K562 (cell line): Measurements from ENCODE around the gene LRP3. TPM values are rescaled to one million over a fixed set of nuclear protein-coding genes. Genes with fewer than 3 reads are reported as not detected.

Source experiments
- C11orf30 ChIP-seq: fragments of 450-650 bp; IDR thresholded peaks from 2 replicates; pipeline ENCODE4 v1.6.1; 2016; ENCODE audit warnings: low read depth, mild to moderate bottlenecking
- CTBP1 ChIP-seq: fragments of 450-650 bp; IDR thresholded peaks from 2 replicates; pipeline ENCODE4 v1.6.1; 2016; ENCODE audit warnings: borderline replicate concordance
- EGR1 ChIP-seq: fragments of 450-650 bp; conservative IDR thresholded peaks from 2 replicates; pipeline ENCODE4 v1.6.1; 2017; ENCODE audit warnings: mild to moderate bottlenecking
- FUS ChIP-seq: fragments of 200-400 bp; formaldehyde crosslinking; optimal IDR thresholded peaks from 2 replicates; pipeline ENCODE3; 2017; ENCODE audit warnings: low read depth, low read length
- MAZ ChIP-seq, 2 experiments: fragments of 450-650 bp in 1 of 2; sonication (generic) in 1 of 2; formaldehyde crosslinking; IDR thresholded peaks in 1 of 2; conservative IDR thresholded peaks in 1 of 2; 2 replicates each; pipeline versions ENCODE4 v1.4.0 to v1.5.0; 2020; ENCODE audit warnings: mild to moderate bottlenecking in 1 of 2, missing genetic modification reagents in 1 of 2
- MED1 ChIP-seq: sonication (generic); formaldehyde crosslinking; IDR thresholded peaks from 2 replicates; pipeline ENCODE4 v1.8.1; 2023; ENCODE audit warnings: missing genetic modification reagents, borderline replicate concordance
- RBM17 ChIP-seq: fragments of 200-400 bp; formaldehyde crosslinking; IDR thresholded peaks from 2 replicates; pipeline ENCODE4 v1.6.1; 2017; ENCODE audit warnings: low read depth, mild to moderate bottlenecking, low read length, borderline replicate concordance
- XRCC5 ChIP-seq: fragments of 200-400 bp; formaldehyde crosslinking; IDR thresholded peaks from 2 replicates; pipeline ENCODE4 v1.6.1; 2017; ENCODE audit warnings: low read depth, mild to moderate bottlenecking, low read length
- YY1 ChIP-seq, 3 experiments: IDR thresholded peaks; 2 replicates each; pipeline ENCODE4 v1.6.1; 2011; ENCODE audit warnings: low read length in 2 of 3, mild to moderate bottlenecking in 2 of 3, moderate library complexity in 2 of 3, borderline replicate concordance in 1 of 3, control low read depth in 1 of 3, low read depth in 1 of 3; ENCODE audit not compliant: insufficient read depth in 3 of 3, insufficient replicate concordance in 2 of 3, control insufficient read depth in 1 of 3, insufficient read length in 1 of 3; ENCODE audit errors: extremely low read depth in 1 of 3
- ZFP36 ChIP-seq: fragments of 150-350 bp; IDR thresholded peaks from 2 replicates; pipeline ENCODE4 v1.6.1; 2018; ENCODE audit warnings: low read length, low read depth; ENCODE audit not compliant: partially characterized antibody
- ZNF197 ChIP-seq: fragments of 200-800 bp; sonication (Bioruptor generic); IDR thresholded peaks from 2 replicates; pipeline ENCODE4 v1.6.1; 2016; ENCODE audit warnings: low read depth, missing genetic modification characterization, missing compliant biosample characterization
- ZNF583 ChIP-seq: fragments of 250-450 bp; sonication (Bioruptor Pico); IDR thresholded peaks from 2 replicates; pipeline ENCODE4 v1.4.0; 2020
- polyA plus RNA-seq, 8 experiments: library from polyadenylated mRNA; depleted of rRNA in 4 of 8; stranded (reverse) in 5 of 8; unstranded in 3 of 8; fragments of >200 nt; fragmentation: Nextera tagmentation in 2 of 8; fragmentation: Illumina TruSeq in 1 of 8; extraction: Ambion mirVana in 2 of 8; extraction: Trizol in 1 of 8; gene quantifications; 2 replicates each; pipeline versions ENCODE4 v1.2.1 to v1.2.3, GENCODE V29; 2011 to 2014; ENCODE audit warnings: inconsistent platforms in 1 of 8, missing spikeins in 1 of 8
- total RNA-seq, 7 experiments: library from RNA; depleted of rRNA in 6 of 7; stranded (reverse); fragments of >200 nt in 6 of 7; fragmentation: Illumina TruSeq in 2 of 7; extraction: Trizol in 2 of 7; gene quantifications; 2 replicates each; pipeline versions ENCODE4 v1.2.1 to v1.2.3, GENCODE V29; 2011 to 2021; ENCODE audit warnings: low replicate concordance in 1 of 7
- TF ChIP-seq, protein P1 (sequence below): fragments of 250-450 bp; sonication (Bioruptor Pico); IDR thresholded peaks from 2 replicates; pipeline ENCODE4 v1.8.0; 2022; ENCODE audit warnings: inconsistent platforms, mild to moderate bottlenecking, moderate library complexity, borderline replicate concordance
- TF ChIP-seq, protein P2 (sequence below): fragments of 450-650 bp; IDR thresholded peaks from 2 replicates; pipeline ENCODE4 v1.6.1; 2016; ENCODE audit warnings: low read depth, mild to moderate bottlenecking, moderate library complexity
- TF ChIP-seq, protein P3 (sequence below): fragments of 450-650 bp; IDR thresholded peaks from 2 replicates; pipeline ENCODE4 v1.6.1; 2018; ENCODE audit not compliant: partially characterized antibody
- TF ChIP-seq, protein P4 (sequence below), 2 experiments: IDR thresholded peaks; 2 replicates each; pipeline ENCODE4 v1.6.1; 2011; ENCODE audit warnings: borderline replicate concordance in 1 of 2, control low read depth in 1 of 2, low read depth in 1 of 2, low read length in 1 of 2, mild to moderate bottlenecking in 1 of 2, mixed read lengths in 1 of 2, moderate library complexity in 1 of 2; ENCODE audit not compliant: insufficient read depth in 1 of 2, insufficient read length in 1 of 2, poor library complexity in 1 of 2, severe bottlenecking in 1 of 2; ENCODE audit errors: extremely low read depth in 1 of 2
- TF ChIP-seq, protein P5 (sequence below): IDR thresholded peaks from 2 replicates; pipeline ENCODE4 v1.6.1; 2014; ENCODE audit warnings: antibody characterized with exemption

The LRP3 gene
- total and polyA plus RNA-seq, 9 of the 15 experiments (the other 6 are each of a cell fraction or from before 2014, with no cell fraction given) = 0.29 TPM; not detected in 8

DNA sequence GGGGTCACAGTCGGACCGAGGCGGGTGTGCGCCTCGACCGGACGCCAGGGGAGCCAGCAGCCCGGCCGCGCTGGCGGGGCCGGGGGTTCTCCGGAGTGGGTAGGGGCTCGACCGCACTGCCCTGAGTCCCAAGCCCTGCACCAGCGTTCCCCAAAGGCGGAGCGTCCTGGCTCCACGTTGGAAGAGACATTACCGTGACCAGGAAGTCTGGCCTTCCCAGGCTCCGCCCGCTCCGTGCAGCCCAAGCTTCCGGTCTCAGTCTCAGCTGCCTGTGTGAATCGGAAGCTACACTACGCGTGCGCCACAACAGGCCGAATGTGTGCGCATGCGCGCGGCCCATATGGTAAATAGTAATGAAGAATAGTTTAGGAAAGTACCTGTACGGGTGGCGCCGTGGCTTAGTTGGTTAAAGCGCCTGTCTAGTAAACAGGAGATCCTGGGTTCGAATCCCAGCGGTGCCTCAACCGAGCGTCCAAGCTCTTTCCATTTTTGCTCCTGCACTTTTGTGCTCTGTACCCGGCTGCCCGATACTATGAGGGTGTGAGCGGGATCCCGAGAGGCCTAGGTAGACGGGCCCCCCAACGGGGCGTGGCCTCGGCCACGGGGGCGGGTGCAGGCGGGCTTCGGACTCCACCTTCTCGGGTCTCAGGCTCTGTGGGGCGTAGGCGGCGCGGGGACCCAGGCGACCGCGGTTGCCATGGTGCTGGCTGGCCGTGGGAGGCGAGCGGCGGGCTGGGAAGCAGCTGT, 17.3 kb upstream of the LRP3 start (continued):
- TF ChIP-seq, protein P1, sequence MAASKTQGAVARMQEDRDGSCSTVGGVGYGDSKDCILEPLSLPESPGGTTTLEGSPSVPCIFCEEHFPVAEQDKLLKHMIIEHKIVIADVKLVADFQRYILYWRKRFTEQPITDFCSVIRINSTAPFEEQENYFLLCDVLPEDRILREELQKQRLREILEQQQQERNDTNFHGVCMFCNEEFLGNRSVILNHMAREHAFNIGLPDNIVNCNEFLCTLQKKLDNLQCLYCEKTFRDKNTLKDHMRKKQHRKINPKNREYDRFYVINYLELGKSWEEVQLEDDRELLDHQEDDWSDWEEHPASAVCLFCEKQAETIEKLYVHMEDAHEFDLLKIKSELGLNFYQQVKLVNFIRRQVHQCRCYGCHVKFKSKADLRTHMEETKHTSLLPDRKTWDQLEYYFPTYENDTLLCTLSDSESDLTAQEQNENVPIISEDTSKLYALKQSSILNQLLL (CRISPR knock-in tag) = no peak
- TF ChIP-seq, protein P2, sequence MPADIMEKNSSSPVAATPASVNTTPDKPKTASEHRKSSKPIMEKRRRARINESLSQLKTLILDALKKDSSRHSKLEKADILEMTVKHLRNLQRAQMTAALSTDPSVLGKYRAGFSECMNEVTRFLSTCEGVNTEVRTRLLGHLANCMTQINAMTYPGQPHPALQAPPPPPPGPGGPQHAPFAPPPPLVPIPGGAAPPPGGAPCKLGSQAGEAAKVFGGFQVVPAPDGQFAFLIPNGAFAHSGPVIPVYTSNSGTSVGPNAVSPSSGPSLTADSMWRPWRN = no peak
- no peak for TF ChIP-seq RBM17
- peak; percentile 76 for TF ChIP-seq FUS
- TF ChIP-seq, protein P3, sequence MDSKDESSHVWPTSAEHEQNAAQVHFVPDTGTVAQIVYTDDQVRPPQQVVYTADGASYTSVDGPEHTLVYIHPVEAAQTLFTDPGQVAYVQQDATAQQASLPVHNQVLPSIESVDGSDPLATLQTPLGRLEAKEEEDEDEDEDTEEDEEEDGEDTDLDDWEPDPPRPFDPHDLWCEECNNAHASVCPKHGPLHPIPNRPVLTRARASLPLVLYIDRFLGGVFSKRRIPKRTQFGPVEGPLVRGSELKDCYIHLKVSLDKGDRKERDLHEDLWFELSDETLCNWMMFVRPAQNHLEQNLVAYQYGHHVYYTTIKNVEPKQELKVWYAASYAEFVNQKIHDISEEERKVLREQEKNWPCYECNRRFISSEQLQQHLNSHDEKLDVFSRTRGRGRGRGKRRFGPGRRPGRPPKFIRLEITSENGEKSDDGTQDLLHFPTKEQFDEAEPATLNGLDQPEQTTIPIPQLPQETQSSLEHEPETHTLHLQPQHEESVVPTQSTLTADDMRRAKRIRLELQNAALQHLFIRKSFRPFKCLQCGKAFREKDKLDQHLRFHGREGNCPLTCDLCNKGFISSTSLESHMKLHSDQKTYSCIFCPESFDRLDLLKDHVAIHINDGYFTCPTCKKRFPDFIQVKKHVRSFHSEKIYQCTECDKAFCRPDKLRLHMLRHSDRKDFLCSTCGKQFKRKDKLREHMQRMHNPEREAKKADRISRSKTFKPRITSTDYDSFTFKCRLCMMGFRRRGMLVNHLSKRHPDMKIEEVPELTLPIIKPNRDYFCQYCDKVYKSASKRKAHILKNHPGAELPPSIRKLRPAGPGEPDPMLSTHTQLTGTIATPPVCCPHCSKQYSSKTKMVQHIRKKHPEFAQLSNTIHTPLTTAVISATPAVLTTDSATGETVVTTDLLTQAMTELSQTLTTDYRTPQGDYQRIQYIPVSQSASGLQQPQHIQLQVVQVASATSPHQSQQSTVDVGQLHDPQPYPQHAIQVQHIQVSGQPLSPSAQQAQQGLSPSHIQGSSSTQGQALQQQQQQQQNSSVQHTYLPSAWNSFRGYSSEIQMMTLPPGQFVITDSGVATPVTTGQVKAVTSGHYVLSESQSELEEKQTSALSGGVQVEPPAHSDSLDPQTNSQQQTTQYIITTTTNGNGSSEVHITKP = peak; percentile 6
- 0 out of 2 replicates have a peak, but pooled peaks have one; percentile 17 for TF ChIP-seq ZNF197 (CRISPR knock-in tag)
- peak in 1 of 3 experiments; percentile 6 for TF ChIP-seq YY1 (IDR thresholded peaks at IDR 0.05; ENCODE audit: borderline replicate concordance in 1 of 3, control insufficient read depth in 1 of 3, extremely low read depth in 1 of 3, insufficient read depth in 3 of 3, insufficient read length in 1 of 3, insufficient replicate concordance in 2 of 3, low read depth in 1 of 3, low read length in 2 of 3)
- peak; percentile 99 for TF ChIP-seq EGR1
- TF ChIP-seq C11orf30 = peak; percentile 57; the same call in 1 of the 2 replicates
- TF ChIP-seq, protein P4, sequence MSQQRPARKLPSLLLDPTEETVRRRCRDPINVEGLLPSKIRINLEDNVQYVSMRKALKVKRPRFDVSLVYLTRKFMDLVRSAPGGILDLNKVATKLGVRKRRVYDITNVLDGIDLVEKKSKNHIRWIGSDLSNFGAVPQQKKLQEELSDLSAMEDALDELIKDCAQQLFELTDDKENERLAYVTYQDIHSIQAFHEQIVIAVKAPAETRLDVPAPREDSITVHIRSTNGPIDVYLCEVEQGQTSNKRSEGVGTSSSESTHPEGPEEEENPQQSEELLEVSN (IDR thresholded peaks at IDR 0.05; ENCODE audit: borderline replicate concordance in 1 of 2, extremely low read depth in 1 of 2, insufficient read depth in 1 of 2, insufficient read length in 1 of 2, low read depth in 1 of 2, low read length in 1 of 2, poor library complexity in 1 of 2, severe bottlenecking in 1 of 2) = peak in 1 of 2 experiments; percentile 13
- TF ChIP-seq ZNF583 = 0 out of 2 replicates have a peak, but pooled peaks have one; percentile 15
- TF ChIP-seq MED1 (CRISPR knock-in tag) = no peak
- peak; percentile 46 to 62 for TF ChIP-seq MAZ (CRISPR knock-in tag; conservative IDR thresholded peaks at IDR 0.05 in 1 of 2, IDR thresholded peaks at IDR 0.05 in 1 of 2)
- TF ChIP-seq, protein P5, sequence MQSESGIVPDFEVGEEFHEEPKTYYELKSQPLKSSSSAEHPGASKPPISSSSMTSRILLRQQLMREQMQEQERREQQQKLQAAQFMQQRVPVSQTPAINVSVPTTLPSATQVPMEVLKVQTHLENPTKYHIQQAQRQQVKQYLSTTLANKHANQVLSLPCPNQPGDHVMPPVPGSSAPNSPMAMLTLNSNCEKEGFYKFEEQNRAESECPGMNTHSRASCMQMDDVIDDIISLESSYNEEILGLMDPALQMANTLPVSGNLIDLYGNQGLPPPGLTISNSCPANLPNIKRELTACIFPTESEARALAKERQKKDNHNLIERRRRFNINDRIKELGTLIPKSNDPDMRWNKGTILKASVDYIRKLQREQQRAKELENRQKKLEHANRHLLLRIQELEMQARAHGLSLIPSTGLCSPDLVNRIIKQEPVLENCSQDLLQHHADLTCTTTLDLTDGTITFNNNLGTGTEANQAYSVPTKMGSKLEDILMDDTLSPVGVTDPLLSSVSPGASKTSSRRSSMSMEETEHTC = no peak
- peak; percentile 77; the same call in 1 of the 2 replicates for TF ChIP-seq CTBP1
- TF ChIP-seq XRCC5 = peak; percentile 53; the same call in 1 of the 2 replicates
- peak; percentile 35 for TF ChIP-seq ZFP36
